H1 (cell line): ENCODE data around the gene MYBPC1. TPM values are rescaled to one million over a fixed set of nuclear protein-coding genes. Genes with fewer than 3 reads are reported as not detected.

Source experiments
- CTCF ChIA-PET: fragments of 300-600 bp; sonication (Branson Sonifier 250); formaldehyde crosslinking; loops from one replicate; lab custom pipeline; 2021; ENCODE audit not compliant: partially characterized antibody; lab: Charles Lee
- POLR2A ChIA-PET: fragments of 300-600 bp; sonication (Branson Sonifier 250); formaldehyde crosslinking; loops from one replicate; lab custom pipeline; 2021; ENCODE audit warnings: inconsistent platforms; ENCODE audit not compliant: partially characterized antibody; lab: Charles Lee
- DNase-seq, 2 experiments: peaks; one replicate each; pipeline versions ENCODE4 v3.0.0 to v3.0.0-alpha.2; 2010 to 2022; ENCODE audit warnings: low spot score in 2 of 2, low read depth in 1 of 2, mixed read lengths in 1 of 2
- FAIRE-seq: peaks from 2 replicates; lab custom pipeline; 2011; peaks lifted over from hg19 to GRCh38; lab: Jason Lieb, UNC
- H2AFZ ChIP-seq: 2 replicates; pipeline ENCODE4 v1.8.1; 2012; ENCODE audit warnings: low read length, inconsistent platforms
- H2AK5ac ChIP-seq: 2 replicates; pipeline ENCODE4 v1.6.1; 2013; ENCODE audit warnings: low read depth, low read length
- H2BK120ac ChIP-seq: replicated peaks from 2 replicates; pipeline ENCODE3; 2013; ENCODE audit warnings: low read depth, low read length, inconsistent platforms
- H2BK12ac ChIP-seq: 2 replicates; pipeline ENCODE4 v1.6.1; 2013; ENCODE audit warnings: low read depth, low read length
- H2BK15ac ChIP-seq: 2 replicates; pipeline ENCODE4 v1.6.1; 2013; ENCODE audit warnings: low read length
- H2BK20ac ChIP-seq: 2 replicates; pipeline ENCODE4 v1.6.1; 2013; ENCODE audit warnings: low read length
- H2BK5ac ChIP-seq: 2 replicates; pipeline ENCODE4 v1.6.1; 2013; ENCODE audit warnings: low read depth, low read length
- H3K14ac ChIP-seq: 2 replicates; pipeline ENCODE4 v1.6.1; 2013; ENCODE audit warnings: inconsistent platforms; ENCODE audit not compliant: insufficient read length
- H3K18ac ChIP-seq: 2 replicates; pipeline ENCODE4 v1.6.1; 2013; ENCODE audit warnings: low read length; ENCODE audit errors: extremely low read depth
- H3K23ac ChIP-seq: 2 replicates; pipeline ENCODE4 v1.6.1; 2013; ENCODE audit warnings: inconsistent platforms; ENCODE audit not compliant: insufficient read length
- H3K23me2 ChIP-seq: 2 replicates; pipeline ENCODE4 v1.6.1; 2013; ENCODE audit warnings: low read depth, low read length
- H3K27ac ChIP-seq: 2 replicates; pipeline ENCODE4 v1.6.1; 2011; ENCODE audit warnings: low read depth, low read length, inconsistent platforms
- H3K27me3 ChIP-seq, 4 experiments: replicated peaks in 1 of 4; 1 replicate in 1 of 4; 2 replicates in 3 of 4; pipeline versions ENCODE4 v1.6.1 to v1.8.1; 2011 to 2013; ENCODE audit warnings: low read length in 3 of 4, mild to moderate bottlenecking in 3 of 4, inconsistent platforms in 2 of 4, mixed read lengths in 2 of 4, moderate library complexity in 1 of 4; ENCODE audit not compliant: control insufficient read depth in 3 of 4, insufficient read depth in 3 of 4; ENCODE audit errors: extremely low read depth in 1 of 4
- H3K36me3 ChIP-seq, 4 experiments: 2 replicates each; pipeline versions ENCODE4 v1.6.1 to v1.8.1; 2011 to 2013; ENCODE audit warnings: mild to moderate bottlenecking in 4 of 4, low read length in 3 of 4, moderate library complexity in 2 of 4, control low read depth in 1 of 4, inconsistent platforms in 1 of 4; ENCODE audit not compliant: insufficient read depth in 4 of 4, control insufficient read depth in 2 of 4
- H3K4ac ChIP-seq: replicated peaks from 2 replicates; pipeline ENCODE3; 2013; ENCODE audit warnings: low read length, low read depth, mixed read lengths, inconsistent platforms; ENCODE audit not compliant: insufficient read length
- H3K4me1 ChIP-seq, 4 experiments: replicated peaks in 1 of 4; 1 replicate in 1 of 4; 2 replicates in 3 of 4; pipeline versions ENCODE4 v1.6.1 to v1.8.1; 2011 to 2013; ENCODE audit warnings: low read length in 3 of 4, inconsistent platforms in 2 of 4, mixed read lengths in 1 of 4; ENCODE audit not compliant: insufficient read depth in 4 of 4, control insufficient read depth in 3 of 4
- H3K4me2 ChIP-seq, 2 experiments: 2 replicates each; pipeline versions ENCODE4 v1.6.1 to v1.8.1; 2011 to 2013; ENCODE audit warnings: low read depth in 2 of 2, low read length in 2 of 2, control low read depth in 1 of 2, inconsistent platforms in 1 of 2, mild to moderate bottlenecking in 1 of 2; ENCODE audit not compliant: insufficient read depth in 1 of 2
- H3K4me3 ChIP-seq, 4 experiments: fragments of 200-600, 300-600 bp in 1 of 4; sonication (generic), shearing (Covaris generic), sonication (Bioruptor Twin) in 1 of 4; 2 replicates each; pipeline versions ENCODE4 v1.5.1 to v1.8.1; 2011 to 2016; ENCODE audit warnings: low read length in 4 of 4, low read depth in 3 of 4, control low read depth in 2 of 4, inconsistent platforms in 2 of 4, mild to moderate bottlenecking in 2 of 4, mixed read lengths in 1 of 4, moderate library complexity in 1 of 4; ENCODE audit not compliant: insufficient read depth in 2 of 4; ENCODE audit errors: extremely low read depth in 1 of 4
- H3K56ac ChIP-seq: replicated peaks from 2 replicates; pipeline ENCODE3; 2013; ENCODE audit warnings: low read depth, mild to moderate bottlenecking, mixed read lengths, low read length, inconsistent platforms; ENCODE audit not compliant: insufficient read length
- H3K79me1 ChIP-seq: 2 replicates; pipeline ENCODE4 v1.6.1; 2013; ENCODE audit warnings: low read depth, low read length, control low read depth
- H3K79me2 ChIP-seq, 2 experiments: 2 replicates each; pipeline versions ENCODE4 v1.6.1 to v1.8.1; 2012 to 2013; ENCODE audit warnings: low read length in 2 of 2, mild to moderate bottlenecking in 2 of 2, inconsistent platforms in 1 of 2; ENCODE audit not compliant: insufficient read depth in 2 of 2, control insufficient read depth in 1 of 2
- H3K9ac ChIP-seq, 4 experiments: replicated peaks in 1 of 4; 1 replicate in 1 of 4; 2 replicates in 3 of 4; pipeline versions ENCODE4 v1.6.1 to v1.8.1; 2011 to 2013; ENCODE audit warnings: low read depth in 3 of 4, low read length in 3 of 4, control low read depth in 2 of 4, mild to moderate bottlenecking in 2 of 4, moderate library complexity in 2 of 4, inconsistent platforms in 1 of 4; ENCODE audit errors: extremely low read depth in 1 of 4
- H3K9me3 ChIP-seq, 2 experiments: 2 replicates each; pipeline versions ENCODE4 v1.6.1 to v1.8.1; 2012 to 2013; ENCODE audit warnings: mild to moderate bottlenecking in 2 of 2, moderate library complexity in 2 of 2, control low read depth in 1 of 2, inconsistent platforms in 1 of 2, low read depth in 1 of 2, low read length in 1 of 2, mixed read lengths in 1 of 2; ENCODE audit not compliant: insufficient read depth in 2 of 2
- H4K20me1 ChIP-seq, 2 experiments: replicated peaks in 1 of 2; 2 replicates each; pipeline versions ENCODE3 to v1.8.1; 2011 to 2013; ENCODE audit warnings: inconsistent platforms in 2 of 2, low read length in 2 of 2, mild to moderate bottlenecking in 1 of 2; ENCODE audit not compliant: insufficient read depth in 2 of 2, control insufficient read depth in 1 of 2
- H4K5ac ChIP-seq: 2 replicates; pipeline ENCODE4 v1.6.1; 2013; ENCODE audit warnings: low read length, low read depth, mixed read lengths, inconsistent platforms; ENCODE audit not compliant: insufficient read length
- H4K8ac ChIP-seq: 2 replicates; pipeline ENCODE4 v1.8.0; 2013; ENCODE audit warnings: mild to moderate bottlenecking, moderate library complexity, low read length, inconsistent platforms; ENCODE audit not compliant: insufficient read depth; ENCODE audit errors: extremely low read depth
- H4K91ac ChIP-seq: replicated peaks from 2 replicates; pipeline ENCODE3; 2013; ENCODE audit warnings: low read length, mixed read lengths, inconsistent platforms; ENCODE audit not compliant: insufficient read length
- WGBS, 2 experiments: shearing (Covaris generic) in 1 of 2; methylation state at CpG; one replicate each; pipeline versions ENCODE4 v1.1.6 to v1.1.7; 2013 to 2015; ENCODE audit warnings: low lambda C conversion rate in 2 of 2, mixed read lengths in 2 of 2, inconsistent platforms in 1 of 2, low coverage in 1 of 2, missing lambda C conversion rate in 1 of 2; ENCODE audit not compliant: insufficient replicate concordance in 2 of 2, insufficient coverage in 1 of 2, insufficient read length in 1 of 2; ENCODE audit errors: extremely low coverage in 1 of 2, missing lambda C conversion rate in 1 of 2; 5-methylcytosine and 5-hydroxymethylcytosine counted together
- long read RNA-seq, 2 experiments: library from RNA in 1 of 2; library from capped mRNA in 1 of 2; stranded (forward); transcript quantifications; one replicate each; pipeline ENCODE4 v2.0.0, GENCODE V29; 2021; ENCODE audit warnings: inconsistent platforms in 1 of 2
- polyA minus RNA-seq, 3 experiments: library from RNA; depleted of rRNA, polyadenylated mRNA; stranded (reverse); fragments of >200 nt; gene quantifications; 1 replicate in 2 of 3; 2 replicates in 1 of 3; pipeline ENCODE4 v1.2.3, GENCODE V29; 2011
- polyA plus RNA-seq, 7 experiments: library from polyadenylated mRNA; depleted of rRNA in 3 of 7; stranded (reverse) in 5 of 7; unstranded in 2 of 7; fragments of >200 nt in 5 of 7; fragments of 200-250 nt in 2 of 7; gene quantifications; 1 replicate in 5 of 7; 2 replicates in 1 of 7; 4 replicates in 1 of 7; pipeline versions ENCODE4 v1.2.1 to v1.2.3, GENCODE V29; 2011 to 2013; ENCODE audit warnings: missing spikeins in 2 of 7, mixed read lengths in 2 of 7
- total RNA-seq: library from RNA; stranded (reverse); fragmentation: NEBNext Ultra II Directional; extraction: Animal tissue kit (Norgen Biotek cat#: 25700); gene quantifications from 2 replicates; pipeline ENCODE4 v1.2.1, GENCODE V29; 2021

Gene MYBPC1
- total RNA-seq (not detected in 2 replicates), polyA plus RNA-seq (2011; rRNA removed) (not detected in 2 replicates), polyA minus RNA-seq (2011; rRNA and poly(A)+ RNA removed) (not detected in 2 replicates)
- not detected for polyA plus RNA-seq (2011; cell fraction: cytosol; rRNA removed)
- polyA plus RNA-seq (2011; cell fraction: nucleus; rRNA removed), result not detected
- not detected in 4 replicates for polyA plus RNA-seq (2012, experiment 1 of 2)
- not detected for polyA plus RNA-seq (2012, experiment 2 of 2)
- 0.04 TPM for polyA plus RNA-seq (2013, experiment 1 of 2)
- polyA plus RNA-seq (2013, experiment 2 of 2), result 0.02 TPM
- polyA minus RNA-seq (2011; cell fraction: cytosol; rRNA and poly(A)+ RNA removed), result not detected
- polyA minus RNA-seq (2011; cell fraction: nucleus; rRNA and poly(A)+ RNA removed), result not detected
- long read RNA-seq, experiment 1, result 0 reads
- long read RNA-seq, experiment 2, result 0 reads

DNA sequence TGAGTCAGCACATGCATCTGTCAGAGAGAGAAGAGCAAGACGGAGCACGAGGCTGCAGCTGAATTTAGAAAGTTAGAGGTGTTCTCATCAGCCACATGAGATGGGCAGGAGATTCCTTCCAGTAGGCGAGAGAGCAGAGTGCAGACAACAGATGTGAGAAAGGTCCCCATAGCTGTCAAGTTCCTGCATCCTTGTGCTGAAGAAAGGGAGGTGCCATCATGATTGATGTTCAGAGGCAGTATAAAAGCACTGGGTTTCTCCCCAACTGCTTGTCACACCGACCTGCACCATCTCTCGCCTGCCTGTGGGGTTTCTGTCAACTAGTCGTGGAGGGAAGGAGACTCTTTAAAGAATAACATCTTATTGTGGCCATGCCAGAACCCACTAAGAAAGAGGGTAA, at the start of gene MYBPC1:
MYBPC1 (plus strand) TSS at position 272 of the 400 bp plus-strand sequence; CDS start at position 372, 100 bp downstream.
- H3K23me2 ChIP-seq, result no peaks in the 10 kb centered on the region
- H3K27me3 ChIP-seq, result no peaks in the 10 kb centered on the region
- no peak within 1 kb of the TSS for H3K23ac ChIP-seq
- H3K18ac ChIP-seq, result no peak within 1 kb of the TSS
- no peak within 1 kb of the TSS for H4K91ac ChIP-seq
- 55% methylated on average over 6 of the region's 6 CpGs; no CpG with 5 or more reads in 1 of the 2 experiments for WGBS, 2 experiments
- H2BK15ac ChIP-seq, result no peak within 1 kb of the TSS
- CTCF ChIA-PET, result no interaction called here
- no peak within 1 kb of the TSS for H4K8ac ChIP-seq
- peaks cover 0 to 4% (median 3%) of the 10 kb centered on the region in 4 experiments; a peak in 3 of 7 replicates for H3K4me1 ChIP-seq
- FAIRE-seq (no peak), DNase-seq (no peak)
- H2AFZ ChIP-seq, result 0 out of 2 replicates have a peak within 1 kb of the TSS, but pooled peaks have one; percentile 6
- no peak within 1 kb of the TSS for H2BK12ac ChIP-seq
- H2BK20ac ChIP-seq, result no peak within 1 kb of the TSS
- H3K36me3 ChIP-seq, result no peaks in the 10 kb centered on the region
- POLR2A ChIA-PET, result no interaction called here
- no peak within 1 kb of the TSS for H3K14ac ChIP-seq
- no peak within 1 kb of the TSS for H4K5ac ChIP-seq
- H3K4me2 ChIP-seq, result no peak within 1 kb of the TSS
- H3K4ac ChIP-seq, result no peak within 1 kb of the TSS
- no peak within 1 kb of the TSS for H3K27ac ChIP-seq
- H2BK5ac ChIP-seq, result no peak within 1 kb of the TSS
- no peak within 1 kb of the TSS for H3K4me3 ChIP-seq
- H4K20me1 ChIP-seq, result no peaks in the 10 kb centered on the region
- H3K9me3 ChIP-seq, result no peaks in the 10 kb centered on the region
- H3K56ac ChIP-seq, result no peak within 1 kb of the TSS
- H2AK5ac ChIP-seq, result no peak within 1 kb of the TSS
- H2BK120ac ChIP-seq, result no peak within 1 kb of the TSS
- no peak within 1 kb of the TSS for H3K9ac ChIP-seq
- H3K79me1 ChIP-seq, result no peaks in the 10 kb centered on the region
- no peaks in the 10 kb centered on the region for H3K79me2 ChIP-seq
